ENCODE results near the gene ZDHHC14.

Gene ZDHHC14

GRCh38 chr6:157682856-157683481 is 302.0 kb downstream of the ZDHHC14 start:
- no peak for TF ChIP-seq CTCF (IDR thresholded peaks at IDR 0.05; ENCODE audit: control insufficient read depth, extremely low read depth, insufficient read depth)
- H3K4me3 ChIP-seq (ENCODE audit: low read depth, low read length) = no peak overlapping the region
- no peak for DNase-seq (ENCODE audit: low read depth)

- no peak for DNase-seq (ENCODE audit: low read depth)
- H3K4me3 ChIP-seq (ENCODE audit: low read depth, low read length) = no peak overlapping the region
- no peak for TF ChIP-seq CTCF (IDR thresholded peaks at IDR 0.05; ENCODE audit: control insufficient read depth, extremely low read depth, insufficient read depth)
Measured at GRCh38 chr6:157683707-157684106, 302.7 kb downstream of the ZDHHC14 start.

- H3K4me3 ChIP-seq (ENCODE audit: low read depth, low read length) = no peak overlapping the region
- TF ChIP-seq CTCF (IDR thresholded peaks at IDR 0.05; ENCODE audit: control insufficient read depth, extremely low read depth, insufficient read depth) = no peak
- no peak for DNase-seq (ENCODE audit: low read depth)
Measured at GRCh38 chr6:157684620-157685299, 303.8 kb downstream of the ZDHHC14 start.

- H3K4me3 ChIP-seq (ENCODE audit: low read depth, low read length) = no peak overlapping the region
- TF ChIP-seq CTCF (IDR thresholded peaks at IDR 0.05; ENCODE audit: control insufficient read depth, extremely low read depth, insufficient read depth) = no peak
- DNase-seq (ENCODE audit: low read depth) = no peak
Measured at GRCh38 chr6:157685596-157686280, 304.7 kb downstream of the ZDHHC14 start.

- DNase-seq (ENCODE audit: low read depth) = no peak
- H3K4me3 ChIP-seq (ENCODE audit: low read depth, low read length) = no peak overlapping the region
- TF ChIP-seq CTCF (IDR thresholded peaks at IDR 0.05; ENCODE audit: control insufficient read depth, extremely low read depth, insufficient read depth) = no peak
Measured at GRCh38 chr6:157688275-157688959, 307.4 kb downstream of the ZDHHC14 start.

GRCh38 chr6:157688960-157689599 is 308.1 kb downstream of the ZDHHC14 start:
- TF ChIP-seq CTCF (IDR thresholded peaks at IDR 0.05; ENCODE audit: control insufficient read depth, extremely low read depth, insufficient read depth) = peak; percentile 43
- no peak overlapping the region; the same call in 1 of the 2 replicates for H3K4me3 ChIP-seq (ENCODE audit: low read depth, low read length)
- DNase-seq (ENCODE audit: low read depth) = no peak
